HepG2 (cell line): ENCODE measurements around the gene P3H4. TPM values are rescaled to one million over a fixed set of nuclear protein-coding genes. Genes with fewer than 3 reads are reported as not detected.

Experiments used
- BCLAF1 ChIP-seq: fragments of 450-650 bp; IDR thresholded peaks from 2 replicates; pipeline ENCODE4 v1.6.1; 2017; ENCODE audit warnings: mild to moderate bottlenecking
- CCAR2 ChIP-seq: fragments of 200-400 bp; formaldehyde crosslinking; optimal IDR thresholded peaks from 2 replicates; pipeline ENCODE3; 2018; ENCODE audit warnings: low read depth, mild to moderate bottlenecking, low read length, moderate library complexity
- DMAP1 ChIP-seq: IDR thresholded peaks from 2 replicates; pipeline ENCODE4 v1.6.1; 2016
- FOXA1 ChIP-seq, 2 experiments: fragments of 450-650 bp in 1 of 2; sonication (generic) in 1 of 2; formaldehyde crosslinking in 1 of 2; IDR thresholded peaks; 2 replicates each; pipeline versions ENCODE4 v1.4.0 to v1.6.1; 2016 to 2020; ENCODE audit warnings: missing genetic modification reagents in 1 of 2
- FOXO1 ChIP-seq: sonication (generic); formaldehyde crosslinking; IDR thresholded peaks from 2 replicates; pipeline ENCODE4 v1.4.0; 2020; ENCODE audit warnings: missing genetic modification reagents
- GATAD2A ChIP-seq: IDR thresholded peaks from 2 replicates; pipeline ENCODE4 v1.6.1; 2016
- HIC2 ChIP-seq: sonication (generic); formaldehyde crosslinking; IDR thresholded peaks from 2 replicates; pipeline ENCODE4 v1.9.0; 2022; ENCODE audit warnings: low read depth, missing genetic modification reagents
- MXD4 ChIP-seq: IDR thresholded peaks from 2 replicates; pipeline ENCODE4 v1.6.1; 2016; ENCODE audit warnings: mild to moderate bottlenecking, missing biosample characterization, missing genetic modification reagents
- PCBP1 ChIP-seq: fragments of 200-400 bp; formaldehyde crosslinking; IDR thresholded peaks from 2 replicates; pipeline ENCODE4 v1.6.1; 2017; ENCODE audit warnings: mild to moderate bottlenecking, low read depth, low read length, borderline replicate concordance
- RAD51 ChIP-seq: fragments of 450-650 bp; IDR thresholded peaks from 2 replicates; pipeline ENCODE4 v1.6.1; 2016; ENCODE audit warnings: borderline replicate concordance
- RFX5 ChIP-seq: IDR thresholded peaks from 2 replicates; pipeline ENCODE4 v1.6.1; 2011; ENCODE audit warnings: low read depth, low read length, improper control_type of control experiment
- SALL1 ChIP-seq: sonication (generic); formaldehyde crosslinking; IDR thresholded peaks from 2 replicates; pipeline ENCODE4 v1.8.0; 2022; ENCODE audit warnings: mild to moderate bottlenecking, missing genetic modification reagents
- TCF12 ChIP-seq, 2 experiments: fragments of 450-650 bp in 1 of 2; sonication (generic) in 1 of 2; formaldehyde crosslinking in 1 of 2; IDR thresholded peaks; 2 replicates each; pipeline versions ENCODE4 v1.6.1 to v1.8.0; 2017 to 2022; ENCODE audit warnings: antibody characterized with exemption in 1 of 2, mild to moderate bottlenecking in 1 of 2, missing genetic modification reagents in 1 of 2, moderate library complexity in 1 of 2
- THAP11 ChIP-seq: IDR thresholded peaks from 2 replicates; pipeline ENCODE4 v1.6.1; 2016; ENCODE audit warnings: missing biosample characterization, missing genetic modification reagents
- ZBTB25 ChIP-seq: IDR thresholded peaks from 2 replicates; pipeline ENCODE4 v1.6.1; 2018; ENCODE audit warnings: missing genetic modification reagents
- ZKSCAN5 ChIP-seq: sonication (generic); formaldehyde crosslinking; IDR thresholded peaks from 2 replicates; pipeline ENCODE4 v1.5.1; 2020; ENCODE audit warnings: mild to moderate bottlenecking, missing genetic modification reagents
- ZNF224 ChIP-seq: sonication (generic); formaldehyde crosslinking; IDR thresholded peaks from 2 replicates; pipeline ENCODE4 v1.5.0; 2020; ENCODE audit warnings: mild to moderate bottlenecking, missing genetic modification reagents
- ZNF281 ChIP-seq: sonication (generic); formaldehyde crosslinking; IDR thresholded peaks from 2 replicates; pipeline ENCODE4 v1.4.0; 2020; ENCODE audit warnings: missing genetic modification reagents, borderline replicate concordance
- ZNF589 ChIP-seq: sonication (generic); formaldehyde crosslinking; conservative IDR thresholded peaks from 2 replicates; pipeline ENCODE4 v1.8.0; 2022; ENCODE audit warnings: mild to moderate bottlenecking, moderate library complexity, missing genetic modification reagents
- ZNF768 ChIP-seq: sonication (generic); formaldehyde crosslinking; IDR thresholded peaks from 2 replicates; pipeline ENCODE4 v1.4.0; 2020; ENCODE audit warnings: missing genetic modification reagents
- ZSCAN22 ChIP-seq: sonication (generic); formaldehyde crosslinking; IDR thresholded peaks from 2 replicates; pipeline ENCODE4 v1.4.0; 2020; ENCODE audit warnings: mild to moderate bottlenecking, missing genetic modification reagents
- polyA plus RNA-seq, 8 experiments: library from polyadenylated mRNA; depleted of rRNA in 3 of 8; stranded (reverse) in 7 of 8; unstranded in 1 of 8; fragments of >200 nt; fragmentation: Illumina TruSeq in 4 of 8; extraction: Trizol in 4 of 8; gene quantifications; 2 replicates each; pipeline versions ENCODE4 v1.2.1 to v1.2.3, GENCODE V29; 2011 to 2016; ENCODE audit warnings: low read depth in 4 of 8, missing spikeins in 1 of 8, mixed read lengths in 1 of 8; ENCODE audit not compliant: insufficient read depth in 1 of 8
- total RNA-seq, 5 experiments: library from RNA; depleted of rRNA; stranded (reverse); fragments of >200 nt; fragmentation: Illumina TruSeq; extraction: Trizol; gene quantifications; 2 replicates each; pipeline ENCODE4 v1.2.3, GENCODE V29; 2016; ENCODE audit warnings: low read depth in 1 of 5
- TF ChIP-seq, protein P1 (sequence below): sonication (generic); formaldehyde crosslinking; IDR thresholded peaks from 2 replicates; pipeline ENCODE4 v1.8.1; 2023; ENCODE audit warnings: mild to moderate bottlenecking, moderate library complexity, missing genetic modification reagents

The P3H4 gene
- total and polyA plus RNA-seq, 2 of the 13 experiments (the other 11 are each of a cell fraction or from before 2014, with no cell fraction given) = 37.1 to 50.6 TPM

- TF ChIP-seq ZNF281 (CRISPR knock-in tag) (no peak), TCF12 (IDR thresholded peaks at IDR 0.05) (no peak), TCF12 (CRISPR knock-in tag; IDR thresholded peaks at IDR 0.05) (no peak), BCLAF1 (no peak), ZSCAN22 (CRISPR knock-in tag) (no peak), ZNF768 (CRISPR knock-in tag) (peak; percentile 34; the same call in 1 of the 2 replicates), ZNF224 (CRISPR knock-in tag) (no peak), MXD4 (CRISPR knock-in tag) (no peak), RFX5 (no peak), ZBTB25 (CRISPR knock-in tag) (no peak), FOXA1 (IDR thresholded peaks at IDR 0.05) (no peak), FOXA1 (CRISPR knock-in tag; IDR thresholded peaks at IDR 0.05) (peak; percentile 71), HIC2 (CRISPR knock-in tag) (no peak), SALL1 (CRISPR knock-in tag) (peak; percentile 46; the same call in 1 of the 2 replicates), GATAD2A (CRISPR knock-in tag) (peak; percentile 27; the same call in 1 of the 2 replicates), DMAP1 (CRISPR knock-in tag) (no peak), ZNF589 (no peak), FOXO1 (CRISPR knock-in tag) (peak; percentile 50; the same call in 1 of the 2 replicates), CCAR2 (no peak), ZKSCAN5 (no peak), PCBP1 (no peak), THAP11 (no peak), RAD51 (no peak)
- TF ChIP-seq, protein P1, sequence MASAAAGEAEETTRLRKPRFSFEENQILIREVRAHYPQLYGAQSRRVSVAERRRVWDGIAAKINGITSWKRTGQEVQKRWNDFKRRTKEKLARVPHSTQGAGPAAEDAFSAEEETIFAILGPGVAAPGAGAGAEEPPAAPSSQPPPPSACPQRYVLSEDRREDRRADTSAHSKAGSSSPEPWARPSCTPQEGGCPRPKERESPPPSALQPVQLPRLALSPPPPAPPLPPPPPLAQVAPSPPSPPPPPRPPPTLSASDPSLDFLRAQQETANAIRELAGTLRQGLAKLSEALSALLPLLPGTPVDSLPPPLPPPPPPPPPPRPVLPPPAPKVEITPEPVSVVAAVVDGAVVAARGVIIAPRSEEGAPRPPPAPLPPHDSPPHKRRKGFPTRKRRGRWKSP (CRISPR knock-in tag) = no peak
Observed at GRCh38 chr17:41773731-41774193, 38.0 kb downstream of the P3H4 start (continued).
